Stimulated activated CD8-positive, alpha-beta memory T cell treated with anti-CD3 and anti-CD28 coated beads, Interleukin-2, amount 100 ng/mL, for 1 hour (primary cell): ENCODE results near the gene NHLRC4.
"Not testable (repeated sequence)": the region's sequence is repeated elsewhere in the genome, so short reads cannot be mapped to it uniquely, and the experiment has no call there.

ENCODE experiments used
- DNase-seq, 2 donors: peaks; one replicate each; pipeline ENCODE4 v3.0.0-alpha.2; 2020; ENCODE audit warnings: low read depth in 2 of 2

Gene NHLRC4

GRCh38 chr16:597655-598054, 30.9 kb downstream of the NHLRC4 start:
- not testable (repeated sequence) for DNase-seq

DNA sequence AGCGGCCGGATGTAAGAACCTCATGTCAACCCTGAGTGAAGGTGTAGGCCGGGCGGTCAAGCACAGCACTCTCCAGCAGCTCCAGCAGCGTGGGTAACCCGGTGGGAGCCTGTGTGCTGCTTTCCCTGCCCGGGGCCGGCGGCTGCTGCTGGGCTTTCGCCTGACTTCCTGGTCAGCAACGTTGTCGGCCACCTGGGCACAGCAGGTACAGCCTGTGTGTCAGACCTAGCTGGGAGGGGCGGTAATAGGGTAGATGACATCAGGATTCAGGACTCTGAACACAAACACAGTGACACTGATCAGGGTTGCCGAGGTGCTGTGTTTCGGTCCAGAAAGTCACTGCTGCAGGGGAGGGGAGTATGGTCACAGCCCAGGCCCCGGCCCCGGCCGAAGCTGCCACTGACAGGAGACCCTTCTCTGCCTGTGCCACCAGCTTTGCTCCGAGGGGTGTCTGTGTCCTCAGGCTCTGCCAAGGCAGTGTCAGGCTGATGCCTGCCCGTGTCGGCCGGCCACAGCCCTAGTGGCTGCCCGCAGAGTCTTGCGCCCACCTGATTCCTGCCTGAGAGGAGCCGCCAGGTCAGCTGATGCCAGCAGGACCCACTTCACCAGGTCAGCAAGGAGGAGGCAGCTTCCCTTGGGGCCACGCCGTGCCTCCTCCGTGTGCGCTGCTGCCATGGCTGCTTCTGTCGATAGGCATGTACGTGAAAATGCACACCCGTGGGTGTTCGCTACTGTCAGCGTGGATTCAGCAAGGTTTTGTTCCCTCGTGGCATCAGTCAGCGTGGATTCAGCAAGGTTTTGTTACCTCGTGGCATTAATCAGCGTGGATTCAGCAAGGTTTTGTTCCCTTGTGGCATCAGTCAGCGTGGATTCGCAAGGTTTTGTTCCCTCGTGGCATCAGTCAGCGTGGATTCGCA, 32.3 kb downstream of the NHLRC4 start:
- no peak for DNase-seq

DNA sequence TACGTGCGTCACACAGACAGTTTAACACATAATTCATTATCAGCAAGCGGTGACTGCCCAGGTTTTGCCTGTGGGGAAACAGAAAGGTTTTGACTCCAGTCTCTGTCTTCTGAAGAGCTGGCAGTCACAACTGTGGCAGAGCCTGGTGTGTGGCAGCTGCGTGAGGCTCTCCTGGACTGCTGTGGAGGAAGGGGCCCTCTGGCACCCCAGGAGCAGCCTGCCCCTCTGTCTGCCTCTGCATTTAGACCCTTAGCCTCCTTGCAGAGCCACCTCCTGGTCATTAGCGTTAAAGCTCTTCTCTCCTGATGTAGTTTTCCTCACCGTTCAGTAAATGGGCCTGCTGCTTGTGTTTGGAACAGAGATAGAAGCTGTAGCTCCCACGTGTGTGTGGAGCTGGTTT, 34.0 kb downstream of the NHLRC4 start:
- no peak for DNase-seq

DNA sequence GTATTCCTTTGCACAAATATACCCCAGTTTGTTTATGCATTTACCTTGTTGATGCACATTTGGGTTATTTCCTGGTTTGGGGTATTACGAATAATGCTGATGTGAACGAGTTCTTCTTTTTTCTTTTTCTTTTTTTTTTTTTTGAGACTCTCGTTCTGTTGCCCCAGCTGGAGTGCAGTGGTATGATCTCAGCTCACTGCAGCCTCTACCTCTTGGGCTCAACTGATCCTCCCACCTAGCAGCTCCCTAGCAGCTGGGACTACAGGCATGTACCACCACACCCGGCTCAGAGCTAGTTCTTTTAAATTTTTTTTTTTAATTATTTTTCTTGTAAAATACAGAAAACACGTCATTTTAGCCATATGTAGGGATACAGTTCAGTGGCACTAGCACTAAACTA, 37.1 kb downstream of the NHLRC4 start:
- DNase-seq: no peak

DNA sequence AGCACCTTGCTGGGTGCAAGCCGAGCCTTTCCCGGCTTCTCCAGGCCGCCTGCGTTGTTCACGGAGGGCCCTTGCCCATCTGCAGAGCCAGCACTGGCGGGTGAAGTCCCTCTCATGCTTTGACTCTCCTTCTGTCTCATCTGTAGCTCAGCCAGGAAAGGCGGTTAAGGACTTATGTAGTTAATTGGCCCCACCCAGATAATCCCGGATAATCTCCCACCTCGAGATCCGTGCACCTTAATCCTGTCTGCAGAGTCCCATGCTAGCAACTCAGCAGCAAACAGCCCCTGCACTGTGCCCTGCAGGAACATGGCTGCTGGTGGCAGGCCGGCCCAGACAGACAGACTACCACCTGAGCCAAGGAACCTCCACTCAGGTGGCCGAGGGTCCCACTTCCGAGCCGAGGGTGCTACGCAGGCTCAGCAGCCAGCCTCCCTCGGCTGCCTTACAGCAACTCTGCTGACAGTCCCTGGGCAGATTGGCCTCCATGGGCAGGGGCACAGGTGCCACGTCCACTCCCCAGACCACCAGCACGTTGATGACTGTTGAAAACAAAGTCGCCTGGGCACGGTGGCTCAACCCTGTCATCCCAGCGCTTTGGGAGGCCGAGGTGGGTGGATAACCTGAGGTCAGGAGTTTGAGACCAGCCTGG, 40.0 kb downstream of the NHLRC4 start:
- DNase-seq: no peak

- no peak for DNase-seq
Observed at GRCh38 chr16:608019-608418, 41.2 kb downstream of the NHLRC4 start.

DNA sequence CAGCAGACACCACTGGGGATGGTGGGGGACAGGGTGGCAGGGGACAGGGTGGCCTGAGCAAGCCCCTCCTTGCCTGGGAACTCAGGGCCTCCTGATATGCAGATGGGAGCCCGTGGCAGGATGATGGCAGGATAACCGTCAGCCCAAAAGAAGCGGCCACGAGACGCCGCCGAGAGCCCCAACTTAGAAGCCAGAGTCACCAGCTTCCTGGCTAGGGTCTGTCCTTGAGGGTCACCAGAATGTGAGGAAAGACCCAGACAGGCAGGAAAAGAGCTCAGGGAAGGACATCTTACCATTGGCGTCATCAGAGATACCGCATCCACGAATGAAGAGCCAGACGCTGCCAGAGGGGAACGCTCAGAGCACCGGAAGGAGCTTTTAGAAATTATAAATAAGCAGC, 42.5 kb downstream of the NHLRC4 start:
- no peak for DNase-seq

GRCh38 chr16:609984-610383, 43.2 kb downstream of the NHLRC4 start:
- no peak for DNase-seq

DNA sequence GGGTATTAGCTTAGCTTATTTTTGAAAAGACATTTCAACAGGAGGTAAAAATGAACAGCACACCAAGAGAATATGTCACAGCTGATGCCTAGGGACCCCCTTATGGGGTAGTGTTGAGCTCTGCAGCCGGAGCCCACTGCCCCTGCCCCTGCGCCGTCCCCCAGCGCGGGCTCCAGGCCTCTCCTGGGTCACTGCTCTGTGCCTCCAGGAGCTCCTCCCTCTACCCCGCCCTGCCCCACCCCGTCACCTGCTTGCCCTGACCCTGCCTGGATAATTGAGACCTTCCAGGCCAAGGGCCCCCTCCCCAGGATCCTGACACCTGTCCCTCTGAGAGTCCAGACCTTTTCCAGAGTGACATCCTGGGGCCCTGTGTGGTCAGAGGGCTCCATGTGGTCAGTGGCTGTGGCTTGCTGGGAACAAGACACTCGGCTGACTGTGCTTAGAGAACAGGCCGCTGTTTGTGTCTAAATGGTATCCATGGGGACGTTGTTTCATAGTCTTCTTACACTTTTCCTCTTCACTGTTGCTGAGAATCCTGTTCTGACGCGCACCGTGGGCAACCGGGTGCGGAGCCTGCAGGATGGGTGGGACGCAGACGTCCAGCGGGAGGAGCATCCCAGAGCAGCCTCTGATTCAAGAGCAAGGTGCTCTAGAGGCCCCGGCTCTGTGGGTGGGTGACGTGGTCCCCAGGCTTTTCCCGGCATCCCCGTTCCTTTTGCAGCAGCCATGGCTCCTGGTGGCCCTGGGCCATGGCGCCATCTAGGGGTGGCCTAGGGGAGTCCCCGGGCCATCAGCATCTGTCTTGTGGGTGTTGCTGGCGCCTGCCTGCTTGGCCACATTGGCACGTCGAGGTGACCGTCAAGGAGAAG, 43.9 kb downstream of the NHLRC4 start:
- peak in 1 of 2 donors; percentile 23 for DNase-seq

- DNase-seq: no peak
Observed at GRCh38 chr16:615122-615521, 48.3 kb downstream of the NHLRC4 start.

DNA sequence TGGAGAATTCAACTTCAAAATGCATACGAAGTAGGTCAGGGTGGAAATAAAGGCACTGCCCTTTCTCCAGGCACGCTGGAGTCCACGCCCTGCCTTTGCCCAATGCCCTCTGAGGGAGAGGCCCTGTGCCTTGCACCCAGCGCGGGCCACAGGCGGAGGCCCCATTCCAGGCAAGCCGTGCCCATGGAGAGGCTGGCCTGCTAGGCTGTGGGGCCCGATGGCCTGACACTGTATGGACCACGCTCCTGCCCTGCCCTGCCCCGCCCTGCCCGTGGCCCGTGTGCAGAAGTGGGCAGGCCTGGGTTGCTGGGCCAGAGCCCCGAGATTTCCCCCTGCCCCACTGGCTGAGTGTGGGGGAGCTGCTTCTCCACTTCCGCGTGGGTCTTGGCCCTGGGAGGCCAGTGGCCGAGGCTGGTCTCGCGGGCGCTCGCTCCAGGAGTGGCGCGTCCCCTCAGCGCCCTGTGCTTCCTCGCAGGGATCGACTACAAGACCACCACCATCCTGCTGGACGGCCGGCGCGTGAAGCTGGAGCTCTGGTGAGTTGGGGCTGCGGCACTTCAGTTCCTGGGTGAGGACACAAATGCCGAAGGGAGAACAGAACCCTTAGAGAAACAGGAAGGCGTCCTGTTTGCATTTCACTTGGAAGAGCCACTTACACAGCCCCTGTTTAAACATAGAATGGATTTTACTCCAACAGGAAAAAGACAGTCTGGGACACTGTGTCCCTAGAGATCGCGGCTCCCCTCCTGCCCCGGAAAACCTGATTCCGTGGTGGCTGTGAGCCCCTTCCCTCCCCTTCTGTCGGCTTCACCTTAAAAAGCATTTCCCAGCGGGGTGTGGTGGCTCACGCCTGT, 50.2 kb downstream of the NHLRC4 start:
- no peak for DNase-seq

DNA sequence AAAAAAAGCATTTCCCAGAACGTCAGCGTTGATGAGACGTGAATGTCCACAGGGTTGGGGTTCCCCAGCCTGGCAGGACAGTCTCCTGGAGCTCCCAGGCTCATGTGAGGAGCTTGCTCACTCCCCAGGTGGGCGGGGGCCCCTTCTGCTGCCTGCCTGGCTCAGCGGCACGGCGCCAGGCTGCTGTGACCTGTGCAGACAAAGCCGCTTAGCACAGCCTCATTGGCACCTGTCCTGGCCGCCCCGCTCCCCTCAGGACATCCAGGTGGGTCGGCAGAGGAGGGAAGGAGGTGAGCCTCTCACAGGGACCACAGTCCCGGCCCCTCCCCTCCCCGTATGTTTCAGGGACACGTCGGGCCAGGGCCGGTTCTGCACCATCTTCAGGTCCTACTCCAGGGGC, 51.0 kb downstream of the NHLRC4 start:
- no peak for DNase-seq
